SK-N-SH treated with all-trans-retinoic acid at 6 μM for 48 hours (cell line): Measurements from ENCODE around the gene TLR7.

Source experiments
- ATAC-seq: fragments of 200-7000 bp; cut with Tn5 transposase; 3 replicates; pipeline ENCODE4 v1.9.1; 2020; ENCODE audit warnings: mild to moderate bottlenecking, moderate library complexity
- BACH2 ChIP-seq: fragments of 250-450 bp; sonication (Bioruptor Pico); IDR thresholded peaks from 2 replicates; pipeline ENCODE4 v1.9.0; 2021; ENCODE audit warnings: mild to moderate bottlenecking, borderline replicate concordance
- CSDC2 ChIP-seq: fragments of 250-450 bp; sonication (Bioruptor Pico); IDR thresholded peaks from 2 replicates; pipeline ENCODE4 v1.5.0; 2020; ENCODE audit warnings: mild to moderate bottlenecking, moderate library complexity
- CSRNP3 ChIP-seq: fragments of 250-450 bp; sonication (Bioruptor Pico); IDR thresholded peaks from 2 replicates; pipeline ENCODE4 v1.5.1; 2021; ENCODE audit warnings: mild to moderate bottlenecking, moderate library complexity
- ESRRG ChIP-seq: fragments of 250-450 bp; sonication (Bioruptor Pico); IDR thresholded peaks from 2 replicates; pipeline ENCODE4 v1.6.1; 2021; ENCODE audit warnings: mild to moderate bottlenecking
- ISL1 ChIP-seq: fragments of 250-450 bp; sonication (Bioruptor Pico); IDR thresholded peaks from 2 replicates; pipeline ENCODE4 v2.1.2; 2022; ENCODE audit warnings: mild to moderate bottlenecking, moderate library complexity
- OSR1 ChIP-seq: fragments of 250-450 bp; sonication (Bioruptor Pico); IDR thresholded peaks from 2 replicates; pipeline ENCODE4 v1.8.0; 2022; ENCODE audit warnings: moderate library complexity, mild to moderate bottlenecking, inconsistent platforms
- PPARA ChIP-seq: fragments of 250-450 bp; sonication (Bioruptor Pico); IDR thresholded peaks from 2 replicates; pipeline ENCODE4 v1.5.0; 2020; ENCODE audit warnings: mild to moderate bottlenecking, borderline replicate concordance
- RARB ChIP-seq: fragments of 250-450 bp; sonication (Bioruptor Pico); IDR thresholded peaks from 2 replicates; pipeline ENCODE4 v1.8.0; 2021; ENCODE audit warnings: mild to moderate bottlenecking, moderate library complexity
- SNAI2 ChIP-seq: fragments of 250-450 bp; sonication (Bioruptor Pico); IDR thresholded peaks from 2 replicates; pipeline ENCODE4 v1.5.0; 2020; ENCODE audit warnings: mild to moderate bottlenecking, moderate library complexity
- TCF4 ChIP-seq: fragments of 250-450 bp; sonication (Bioruptor Pico); IDR thresholded peaks from 2 replicates; pipeline ENCODE4 v1.8.0; 2021; ENCODE audit warnings: mild to moderate bottlenecking, moderate library complexity, borderline replicate concordance
- ZFP30 ChIP-seq: fragments of 450-650 bp; formaldehyde crosslinking; IDR thresholded peaks from 2 replicates; pipeline ENCODE4 v1.5.0; 2022; ENCODE audit warnings: mild to moderate bottlenecking, moderate library complexity
- ZNF565 ChIP-seq: fragments of 450-650 bp; formaldehyde crosslinking; conservative IDR thresholded peaks from 2 replicates; pipeline ENCODE4 v1.5.0; 2020; ENCODE audit warnings: low read depth, mild to moderate bottlenecking, moderate library complexity
- ZNF70 ChIP-seq: fragments of 450-650 bp; formaldehyde crosslinking; IDR thresholded peaks from 2 replicates; pipeline ENCODE4 v1.5.0; 2020; ENCODE audit warnings: mild to moderate bottlenecking, moderate library complexity
- TF ChIP-seq, protein P1 (sequence below): fragments of 250-450 bp; sonication (Bioruptor Pico); IDR thresholded peaks from 2 replicates; pipeline ENCODE4 v1.5.1; 2020; ENCODE audit warnings: low read depth, mild to moderate bottlenecking, moderate library complexity

Gene TLR7

GRCh38 chrX:12932244-12932643, 65.4 kb downstream of the TLR7 start:
- no peak for TF ChIP-seq ZNF70
- no peak for ATAC-seq

DNA sequence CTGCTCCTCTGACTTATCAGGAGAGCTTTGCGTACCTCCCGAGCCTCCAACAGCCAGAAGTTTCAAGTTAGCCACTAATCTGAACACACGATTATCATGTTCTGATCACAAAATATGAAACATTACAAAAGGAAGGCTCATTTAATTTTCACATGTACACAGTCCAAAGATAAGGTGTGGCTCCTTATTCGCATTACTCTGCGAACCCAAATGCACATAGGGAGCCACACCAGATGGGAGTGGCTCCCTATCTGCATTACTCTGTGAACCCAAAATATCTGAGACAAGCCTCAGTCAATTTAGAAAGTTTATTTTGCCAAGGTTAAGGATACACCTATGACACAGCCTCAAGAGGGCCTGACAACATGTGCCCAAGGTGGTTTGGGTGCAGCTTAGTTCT, 68.0 kb downstream of the TLR7 start:
- no peak for ATAC-seq
- TF ChIP-seq BACH2: no peak
- TF ChIP-seq ZNF70: no peak
- no peak for TF ChIP-seq PPARA
- TF ChIP-seq, protein P1, sequence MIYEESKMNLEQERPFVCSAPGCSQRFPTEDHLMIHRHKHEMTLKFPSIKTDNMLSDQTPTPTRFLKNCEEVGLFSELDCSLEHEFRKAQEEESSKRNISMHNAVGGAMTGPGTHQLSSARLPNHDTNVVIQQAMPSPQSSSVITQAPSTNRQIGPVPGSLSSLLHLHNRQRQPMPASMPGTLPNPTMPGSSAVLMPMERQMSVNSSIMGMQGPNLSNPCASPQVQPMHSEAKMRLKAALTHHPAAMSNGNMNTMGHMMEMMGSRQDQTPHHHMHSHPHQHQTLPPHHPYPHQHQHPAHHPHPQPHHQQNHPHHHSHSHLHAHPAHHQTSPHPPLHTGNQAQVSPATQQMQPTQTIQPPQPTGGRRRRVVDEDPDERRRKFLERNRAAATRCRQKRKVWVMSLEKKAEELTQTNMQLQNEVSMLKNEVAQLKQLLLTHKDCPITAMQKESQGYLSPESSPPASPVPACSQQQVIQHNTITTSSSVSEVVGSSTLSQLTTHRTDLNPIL (CRISPR knock-in tag): no peak
- no peak for TF ChIP-seq RARB (CRISPR knock-in tag)
- TF ChIP-seq SNAI2 (CRISPR knock-in tag): no peak
- no peak for TF ChIP-seq ZFP30 (CRISPR knock-in tag)
- TF ChIP-seq CSDC2 (CRISPR knock-in tag): no peak
- TF ChIP-seq ESRRG (CRISPR knock-in tag): no peak

- TF ChIP-seq CSRNP3 (CRISPR knock-in tag) (no peak), SNAI2 (CRISPR knock-in tag) (no peak), OSR1 (no peak), TCF4 (CRISPR knock-in tag) (no peak), BACH2 (no peak), ISL1 (CRISPR knock-in tag) (no peak), ZNF70 (no peak), ZNF565 (CRISPR knock-in tag) (no peak)
- ATAC-seq: no peak
Measured at GRCh38 chrX:12936947-12937346, 70.1 kb downstream of the TLR7 start.
